ENCODE measurements around the gene CPLX3. TPM values are rescaled to one million over a fixed set of nuclear protein-coding genes. Genes with fewer than 3 reads are reported as not detected.

CPLX3 gene
- total RNA-seq, 6 donors from 2014 or later = not detected

DNA sequence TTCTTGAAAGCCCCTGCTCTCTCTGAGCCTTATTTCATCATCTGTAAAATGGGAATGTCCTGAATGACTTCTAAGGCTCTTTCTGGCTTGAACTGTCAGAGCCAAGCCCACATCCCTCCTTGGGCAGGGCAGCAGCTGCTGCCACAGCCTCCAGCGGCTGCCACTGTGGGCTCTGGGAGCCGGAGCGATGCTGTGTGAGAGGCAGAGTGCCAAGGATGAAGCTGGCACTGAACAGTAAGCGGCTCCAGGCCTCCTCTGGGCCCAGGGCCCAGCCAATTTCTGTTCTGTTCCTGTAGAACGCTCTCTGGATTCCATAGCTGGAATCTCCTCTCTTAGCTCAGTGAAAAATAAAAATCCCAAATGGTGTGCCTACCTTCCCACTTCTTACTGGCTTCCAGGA lies 4.4 kb downstream of the CPLX3 start:
- H3K27me3 ChIP-seq = peaks cover 0 to 17% (median 5%) of the 10 kb centered on the region in 4 donors
- 91 to 93% methylated on average over 3 to 5 of the region's 5 CpGs for WGBS, 2 donors
- TF ChIP-seq EP300 (IDR thresholded peaks at IDR 0.05) (no peak), POLR2AphosphoS5 (IDR thresholded peaks at IDR 0.05) (no peak), POLR2A (IDR thresholded peaks at IDR 0.05) (no peak)
- TF ChIP-seq, protein P1, sequence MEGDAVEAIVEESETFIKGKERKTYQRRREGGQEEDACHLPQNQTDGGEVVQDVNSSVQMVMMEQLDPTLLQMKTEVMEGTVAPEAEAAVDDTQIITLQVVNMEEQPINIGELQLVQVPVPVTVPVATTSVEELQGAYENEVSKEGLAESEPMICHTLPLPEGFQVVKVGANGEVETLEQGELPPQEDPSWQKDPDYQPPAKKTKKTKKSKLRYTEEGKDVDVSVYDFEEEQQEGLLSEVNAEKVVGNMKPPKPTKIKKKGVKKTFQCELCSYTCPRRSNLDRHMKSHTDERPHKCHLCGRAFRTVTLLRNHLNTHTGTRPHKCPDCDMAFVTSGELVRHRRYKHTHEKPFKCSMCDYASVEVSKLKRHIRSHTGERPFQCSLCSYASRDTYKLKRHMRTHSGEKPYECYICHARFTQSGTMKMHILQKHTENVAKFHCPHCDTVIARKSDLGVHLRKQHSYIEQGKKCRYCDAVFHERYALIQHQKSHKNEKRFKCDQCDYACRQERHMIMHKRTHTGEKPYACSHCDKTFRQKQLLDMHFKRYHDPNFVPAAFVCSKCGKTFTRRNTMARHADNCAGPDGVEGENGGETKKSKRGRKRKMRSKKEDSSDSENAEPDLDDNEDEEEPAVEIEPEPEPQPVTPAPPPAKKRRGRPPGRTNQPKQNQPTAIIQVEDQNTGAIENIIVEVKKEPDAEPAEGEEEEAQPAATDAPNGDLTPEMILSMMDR (IDR thresholded peaks at IDR 0.05) = no peak
- H3K4me1 ChIP-seq = peaks cover 0 to 7% (median 3%) of the 10 kb centered on the region in 4 donors
- no peak for DNase-seq
- peaks cover 0 to 6% (median 3%) of the 10 kb centered on the region in 4 donors for H3K36me3 ChIP-seq
- no peak overlapping the region for H3K4me3 ChIP-seq
- no peak overlapping the region for H3K27ac ChIP-seq
- H3K9me3 ChIP-seq = no peaks in the 10 kb centered on the region
- no peak for ATAC-seq (ENCODE audit: low FRiP score in 2 of 2)

DNA sequence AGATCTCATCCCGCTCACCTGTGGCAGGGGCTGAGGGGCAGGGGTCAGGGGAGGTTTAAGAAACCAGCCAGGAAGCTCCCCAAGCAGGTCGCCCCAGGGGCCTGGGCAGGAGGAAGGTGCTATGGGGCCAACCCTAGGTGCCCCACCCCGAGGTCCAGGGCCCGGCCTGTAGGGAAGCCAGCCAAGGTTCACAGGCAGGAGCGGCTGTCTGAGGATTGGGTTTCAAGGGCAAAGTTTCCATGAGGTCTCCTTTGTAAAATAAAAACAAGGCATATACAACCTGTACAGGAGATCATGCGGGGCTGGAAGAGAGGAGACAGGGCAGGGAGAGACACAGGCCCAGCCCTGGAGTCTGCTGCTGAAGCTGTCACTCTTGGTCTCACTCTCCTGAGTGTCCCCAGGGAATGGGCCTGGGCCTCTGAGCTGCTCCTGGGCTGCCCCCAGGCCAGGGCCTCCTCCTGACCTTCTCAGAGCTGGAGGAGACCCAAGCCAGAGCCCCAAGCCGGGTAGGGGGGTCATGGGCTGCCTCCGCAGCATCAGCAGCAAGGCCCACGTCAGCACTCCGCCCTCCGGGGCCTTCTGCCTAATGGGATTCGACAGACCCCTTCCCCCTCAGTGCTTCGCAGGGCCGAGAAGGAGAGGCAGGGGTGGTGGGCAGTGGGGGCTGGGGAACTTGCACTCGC lies 5.5 kb downstream of the CPLX3 start:
- WGBS, 2 donors = 79 to 82% methylated on average over 4 to 15 of the region's 15 CpGs
- H3K27me3 ChIP-seq = peaks cover 0 to 15% (median 2%) of the 10 kb centered on the region in 4 donors
- peaks cover 0 to 16% (median 11%) of the 10 kb centered on the region in 4 donors for H3K36me3 ChIP-seq
- TF ChIP-seq POLR2AphosphoS5 (IDR thresholded peaks at IDR 0.05) = no peak
- DNase-seq (no peak), ATAC-seq (ENCODE audit: low FRiP score in 2 of 2) (no peak)
- no peaks in the 10 kb centered on the region for H3K4me1 ChIP-seq
- H3K27ac ChIP-seq = no peak overlapping the region
- no peak overlapping the region for H3K4me3 ChIP-seq
- no peaks in the 10 kb centered on the region for H3K9me3 ChIP-seq

DNA sequence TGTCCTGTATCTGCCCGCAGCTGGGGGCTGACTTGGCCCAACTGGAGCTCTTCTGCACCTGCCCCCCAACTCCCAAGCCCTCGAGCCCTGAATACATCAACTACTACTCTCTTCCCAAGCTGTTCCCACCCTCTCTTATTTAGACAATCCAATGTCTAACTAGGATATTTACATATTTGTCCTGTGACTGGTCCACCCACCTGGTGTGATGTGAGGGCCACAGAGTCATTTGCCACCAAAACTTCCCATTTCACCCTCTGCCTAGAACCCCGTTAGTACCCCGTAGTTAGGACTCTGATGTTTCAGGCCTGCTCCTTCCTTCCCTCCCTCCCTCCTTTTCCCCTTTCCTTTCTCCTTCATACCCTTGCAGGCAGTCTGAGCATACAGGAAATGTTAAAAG lies 6.4 kb downstream of the CPLX3 start:
- no peaks in the 10 kb centered on the region for H3K9me3 ChIP-seq
- H3K27ac ChIP-seq = no peak overlapping the region
- 52 to 62% methylated on average over 4 of the region's 4 CpGs for WGBS, 2 donors
- no peak for TF ChIP-seq POLR2AphosphoS5 (IDR thresholded peaks at IDR 0.05)
- no peak for TF ChIP-seq EP300 (IDR thresholded peaks at IDR 0.05)
- TF ChIP-seq, protein P1 (IDR thresholded peaks at IDR 0.05) = no peak
- TF ChIP-seq POLR2A (IDR thresholded peaks at IDR 0.05) = no peak
- DNase-seq = no peak
- H3K27me3 ChIP-seq = peaks cover 0 to 9% (median 0%) of the 10 kb centered on the region in 4 donors
- H3K4me3 ChIP-seq = no peak overlapping the region
- no peak for ATAC-seq (ENCODE audit: low FRiP score in 2 of 2)
- H3K36me3 ChIP-seq = peaks cover 0 to 25% (median 17%) of the 10 kb centered on the region in 4 donors
- no peaks in the 10 kb centered on the region for H3K4me1 ChIP-seq

DNA sequence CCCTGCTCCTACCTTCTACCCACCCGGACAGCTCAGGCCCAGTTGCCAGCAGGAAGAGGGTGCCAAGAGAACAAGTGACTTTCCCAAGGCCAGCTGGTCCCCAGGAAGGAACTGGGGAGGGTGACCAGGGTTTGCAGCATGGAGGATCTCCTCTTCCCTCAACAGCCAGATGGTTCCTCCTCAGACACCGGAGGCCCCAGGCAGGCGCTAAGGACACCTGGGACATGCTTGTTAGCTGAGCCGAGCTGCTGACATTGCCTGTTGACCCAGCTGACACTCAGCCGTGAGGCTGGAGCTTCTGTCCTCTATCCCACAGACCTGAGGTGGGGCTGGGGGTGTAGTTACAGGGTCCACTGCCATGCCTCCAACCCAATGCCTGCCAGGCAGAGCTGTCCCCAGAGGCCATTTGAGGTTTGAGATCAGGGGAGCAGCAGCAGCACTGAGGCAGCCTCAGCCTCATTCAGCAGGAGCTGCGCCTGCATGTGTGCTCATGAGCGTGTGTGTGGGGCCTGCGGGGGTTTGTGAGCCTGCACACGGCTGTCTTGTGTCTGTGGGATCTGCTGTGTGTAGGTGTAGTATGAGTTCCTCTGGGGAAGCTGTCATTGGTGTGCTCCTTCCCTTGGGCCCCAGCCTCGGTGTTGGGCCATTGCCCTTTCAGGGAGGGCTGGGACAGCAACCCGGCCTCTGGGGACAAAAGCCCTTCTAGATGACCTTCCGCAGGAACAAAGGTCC lies 7.1 kb downstream of the CPLX3 start:
- Histone ChIP-seq H3K9me3 (no peaks in the 10 kb centered on the region), H3K27me3 (peaks cover 0 to 2% (median 0%) of the 10 kb centered on the region in 4 donors), H3K36me3 (peaks cover 0 to 32% (median 24%) of the 10 kb centered on the region in 4 donors), H3K27ac (no peak overlapping the region), H3K4me3 (no peak overlapping the region), H3K4me1 (no peaks in the 10 kb centered on the region)
- no peak for ATAC-seq (ENCODE audit: low FRiP score in 2 of 2)
- WGBS, 2 donors = 69 to 71% methylated on average over 10 to 11 of the region's 12 CpGs
- no peak for DNase-seq
- TF ChIP-seq, protein P1 (IDR thresholded peaks at IDR 0.05) = no peak
- TF ChIP-seq EP300 (IDR thresholded peaks at IDR 0.05) (no peak), POLR2AphosphoS5 (IDR thresholded peaks at IDR 0.05) (no peak), POLR2A (IDR thresholded peaks at IDR 0.05) (no peak)

DNA sequence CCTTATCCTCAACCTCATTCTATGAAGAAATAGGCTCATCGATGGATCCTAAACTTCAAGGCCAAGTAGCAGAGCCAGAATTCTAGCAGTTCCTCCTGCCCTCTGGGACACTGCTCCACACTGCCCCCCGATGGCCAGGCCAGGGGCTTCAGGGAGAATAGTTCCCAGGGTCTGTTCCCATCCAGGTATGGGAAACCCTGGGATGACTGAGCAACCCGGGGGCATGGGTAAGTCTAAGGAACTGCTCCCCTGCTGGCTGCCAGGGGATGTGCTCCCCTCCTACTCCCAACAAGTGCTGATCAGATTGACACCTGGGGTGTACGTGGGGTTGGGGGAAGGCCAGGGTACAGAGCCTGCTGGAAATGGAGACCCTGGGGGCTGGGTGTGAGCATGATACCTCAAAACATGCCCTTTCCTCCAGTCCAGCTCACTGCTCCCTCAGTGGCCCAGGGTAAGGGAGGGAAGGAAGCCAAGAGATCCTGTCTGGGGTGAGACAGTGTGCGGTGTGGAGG lies 8.9 kb downstream of the CPLX3 start:
- ATAC-seq (ENCODE audit: low FRiP score in 2 of 2) = peak in 1 of 2 donors; percentile 70
- peak in 1 of 2 donors; percentile 62 for DNase-seq
- Histone ChIP-seq H3K4me1 (no peaks in the 10 kb centered on the region), H3K4me3 (no peak overlapping the region), H3K36me3 (peaks cover 0 to 51% (median 35%) of the 10 kb centered on the region in 4 donors), H3K27ac (no peak overlapping the region), H3K27me3 (no peaks in the 10 kb centered on the region), H3K9me3 (no peaks in the 10 kb centered on the region)
- TF ChIP-seq, protein P1 (IDR thresholded peaks at IDR 0.05) = peak; percentile 59 to 73 (median 64)
- no peak for TF ChIP-seq POLR2AphosphoS5 (IDR thresholded peaks at IDR 0.05)
- no peak for TF ChIP-seq POLR2A (IDR thresholded peaks at IDR 0.05)
- 35 to 53% methylated on average over 4 to 5 of the region's 5 CpGs for WGBS, 2 donors

Data from upper lobe of left lung (tissue), 6 donors.